ENCODE data around the gene FANK1. TPM values are rescaled to one million over a fixed set of nuclear protein-coding genes. Genes with fewer than 3 reads are reported as not detected.
A peak's percentile ranks its signal among the peaks of the same experiment; 100 is the strongest.
"Not testable (repeated sequence)": the region's sequence is repeated elsewhere in the genome, so short reads cannot be mapped to it uniquely, and the experiment has no call there.

The FANK1 gene
- polyA plus RNA-seq, 1 of the 3 experiments (the other 2 are of a cell fraction) = 12.3 TPM

DNA sequence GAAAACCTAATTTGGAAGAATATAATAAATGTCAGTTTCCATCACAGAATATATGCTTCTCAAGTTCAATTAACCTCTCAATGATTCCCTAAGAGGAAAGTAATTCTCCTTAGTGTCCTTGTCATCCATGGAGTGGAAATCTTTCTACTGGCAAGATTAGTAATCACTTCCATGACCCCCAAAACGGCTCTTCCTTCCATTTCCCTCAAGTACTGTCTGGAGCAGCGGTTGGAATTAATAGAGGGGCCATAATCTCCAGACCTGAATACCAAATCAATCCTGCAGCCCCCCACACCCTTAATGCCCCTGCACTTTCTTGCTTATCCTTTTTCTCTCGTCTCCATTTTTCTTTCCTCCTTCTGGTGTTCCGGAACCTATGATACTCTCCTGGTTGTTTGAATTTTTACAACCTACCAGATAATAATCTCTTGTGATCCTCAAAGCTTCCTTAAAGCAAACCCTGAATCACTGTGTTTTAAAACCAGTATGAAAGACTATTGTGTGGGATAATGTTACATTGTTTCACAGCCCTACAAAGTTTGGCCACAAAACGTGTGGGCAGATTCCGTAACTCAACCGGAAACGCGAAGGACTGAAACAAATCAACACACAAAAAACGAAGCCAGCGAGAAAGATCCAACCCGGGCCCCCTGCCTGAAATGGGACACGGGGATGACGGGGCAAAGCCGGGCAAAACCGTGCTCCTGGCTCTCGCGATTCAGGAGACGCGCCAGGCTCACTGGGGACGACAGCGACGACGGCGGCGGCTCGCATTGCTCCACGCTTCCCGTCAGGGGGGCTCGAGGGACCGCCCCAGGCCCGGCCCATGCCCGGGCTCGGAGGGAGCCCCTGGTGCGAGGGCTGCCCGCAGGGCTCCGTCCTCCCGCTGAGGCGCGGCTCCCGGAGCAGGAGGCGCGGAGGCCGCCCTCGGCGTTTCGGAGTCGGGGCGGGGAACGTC lies 955 bp upstream of the FANK1 start:
- H3K9me3 ChIP-seq; H3K36me3 ChIP-seq (replicated peaks in 1 of 2; ENCODE audit: control insufficient read depth in 1 of 2, insufficient read depth in 2 of 2, low read length in 1 of 2); H3K9me2 ChIP-seq; H3K27me3 ChIP-seq (ENCODE audit: insufficient read depth); H3F3A ChIP-seq (replicated peaks; ENCODE audit: insufficient read depth); CTCF ChIA-PET; H4K20me1 ChIP-seq (ENCODE audit: insufficient read depth); H3K4me1 ChIP-seq (ENCODE audit: control insufficient read depth in 1 of 2, insufficient read depth in 2 of 2, low read depth in 1 of 2, low read length in 1 of 2); POLR2A ChIA-PET: not testable (repeated sequence)
- H3K9ac ChIP-seq = peak overlapping the region; percentile 64
- H3K4me2 ChIP-seq = peak overlapping the region; percentile 57
- 25% methylated on average over 34 of the region's 50 CpGs for WGBS (ENCODE audit: low lambda C conversion rate)
- TF ChIP-seq, protein P1, sequence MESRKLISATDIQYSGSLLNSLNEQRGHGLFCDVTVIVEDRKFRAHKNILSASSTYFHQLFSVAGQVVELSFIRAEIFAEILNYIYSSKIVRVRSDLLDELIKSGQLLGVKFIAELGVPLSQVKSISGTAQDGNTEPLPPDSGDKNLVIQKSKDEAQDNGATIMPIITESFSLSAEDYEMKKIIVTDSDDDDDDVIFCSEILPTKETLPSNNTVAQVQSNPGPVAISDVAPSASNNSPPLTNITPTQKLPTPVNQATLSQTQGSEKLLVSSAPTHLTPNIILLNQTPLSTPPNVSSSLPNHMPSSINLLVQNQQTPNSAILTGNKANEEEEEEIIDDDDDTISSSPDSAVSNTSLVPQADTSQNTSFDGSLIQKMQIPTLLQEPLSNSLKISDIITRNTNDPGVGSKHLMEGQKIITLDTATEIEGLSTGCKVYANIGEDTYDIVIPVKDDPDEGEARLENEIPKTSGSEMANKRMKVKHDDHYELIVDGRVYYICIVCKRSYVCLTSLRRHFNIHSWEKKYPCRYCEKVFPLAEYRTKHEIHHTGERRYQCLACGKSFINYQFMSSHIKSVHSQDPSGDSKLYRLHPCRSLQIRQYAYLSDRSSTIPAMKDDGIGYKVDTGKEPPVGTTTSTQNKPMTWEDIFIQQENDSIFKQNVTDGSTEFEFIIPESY (IDR thresholded peaks at IDR 0.05; ENCODE audit: borderline replicate concordance, low read depth) = peak; percentile 69; the same call in 1 of the 2 replicates
- TF ChIP-seq CHD2 (IDR thresholded peaks at IDR 0.05; ENCODE audit: low read length, partially characterized antibody) (peak; percentile 93), MXI1 (IDR thresholded peaks at IDR 0.05; ENCODE audit: low read depth, low read length) (peak; percentile 65)
- peaks cover 63% of the 10 kb centered on the region for H3K79me2 ChIP-seq (ENCODE audit: insufficient read depth)
- peak overlapping the region; percentile 83 to 88 for H3K4me3 ChIP-seq (ENCODE audit: low read depth in 2 of 2, low read length in 1 of 2)
- peak overlapping the region; percentile 38; the same call in 1 of the 2 replicates for H2AFZ ChIP-seq (ENCODE audit: low read depth)
- H3K27ac ChIP-seq (ENCODE audit: low read depth in 2 of 2, low read length in 1 of 2) = peak overlapping the region; percentile 48 to 65
- peak; percentile 73 for DNase-seq

DNA sequence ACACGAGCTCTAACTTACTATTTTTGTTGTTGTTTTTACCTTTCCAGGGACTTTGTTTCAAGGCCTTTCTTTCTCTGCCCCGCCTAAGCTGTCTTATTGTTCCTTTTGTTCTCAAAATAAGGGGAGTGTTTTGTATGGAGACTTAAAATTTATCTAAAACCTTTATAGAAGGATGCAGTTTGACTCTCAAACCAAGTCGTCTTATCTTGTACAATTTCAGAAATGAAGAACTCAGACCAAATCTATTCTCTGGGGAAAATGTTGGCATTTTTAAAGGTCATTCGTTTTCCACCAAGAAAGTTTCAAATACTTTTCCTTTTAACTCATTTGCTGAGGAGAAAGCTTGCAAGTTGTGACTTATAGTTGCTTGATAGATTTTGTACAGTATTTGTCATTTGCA lies 953 bp downstream of the FANK1 start:
- Histone ChIP-seq H3K79me2 (ENCODE audit: insufficient read depth) (peaks cover 45% of the 10 kb centered on the region), H2AFZ (ENCODE audit: low read depth) (peak overlapping the region; percentile 95), H3K9ac (peak overlapping the region; percentile 64; the same call in 1 of the 2 replicates), H3K4me3 (ENCODE audit: low read depth in 2 of 2, low read length in 1 of 2) (peak overlapping the region; percentile 83 to 88; a peak in 3 of 4 replicates), H3K4me2 (peak overlapping the region; percentile 87), H3K27ac (ENCODE audit: low read depth in 2 of 2, low read length in 1 of 2) (peak overlapping the region in 1 of 2 experiments; percentile 15; a peak in 1 of 4 replicates)
- H3K27me3 ChIP-seq (ENCODE audit: insufficient read depth); CTCF ChIA-PET; H3F3A ChIP-seq (replicated peaks; ENCODE audit: insufficient read depth); H3K9me3 ChIP-seq; POLR2A ChIA-PET; H3K4me1 ChIP-seq (ENCODE audit: control insufficient read depth in 1 of 2, insufficient read depth in 2 of 2, low read depth in 1 of 2, low read length in 1 of 2); H4K20me1 ChIP-seq (ENCODE audit: insufficient read depth); H3K9me2 ChIP-seq; DNase-seq; H3K36me3 ChIP-seq (replicated peaks in 1 of 2; ENCODE audit: control insufficient read depth in 1 of 2, insufficient read depth in 2 of 2, low read length in 1 of 2): not testable (repeated sequence)
- 33% methylated on average over 4 of the region's 4 CpGs for WGBS (ENCODE audit: low lambda C conversion rate)

DNA sequence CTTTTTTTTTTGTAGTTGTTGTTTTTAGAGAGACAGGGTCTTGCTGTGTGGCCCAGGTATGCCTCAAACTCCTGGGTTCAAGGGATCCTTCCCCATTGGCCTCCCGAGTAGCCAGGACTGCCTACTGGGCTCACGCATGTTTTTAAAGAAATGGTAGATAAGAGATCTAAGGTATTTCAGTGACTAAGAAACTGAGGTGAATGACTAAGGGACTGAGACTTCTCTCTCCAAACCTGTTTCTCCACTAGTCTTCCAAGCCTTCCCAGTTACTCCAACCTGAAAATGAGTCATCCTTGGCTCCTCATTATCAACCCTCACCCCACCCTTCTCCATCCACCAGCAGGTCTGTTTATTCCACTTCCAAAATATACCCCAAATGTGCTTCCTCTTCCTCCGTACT lies 4.6 kb downstream of the FANK1 start:
- H3K9me2 ChIP-seq; CTCF ChIA-PET; H3K9ac ChIP-seq; DNase-seq; H3K27me3 ChIP-seq (ENCODE audit: insufficient read depth); H3K36me3 ChIP-seq (replicated peaks in 1 of 2; ENCODE audit: control insufficient read depth in 1 of 2, insufficient read depth in 2 of 2, low read length in 1 of 2); H4K20me1 ChIP-seq (ENCODE audit: insufficient read depth); H3K4me1 ChIP-seq (ENCODE audit: control insufficient read depth in 1 of 2, insufficient read depth in 2 of 2, low read depth in 1 of 2, low read length in 1 of 2); H3K9me3 ChIP-seq; H2AFZ ChIP-seq (ENCODE audit: low read depth); POLR2A ChIA-PET; H3F3A ChIP-seq (replicated peaks; ENCODE audit: insufficient read depth); H3K4me2 ChIP-seq; H3K27ac ChIP-seq (ENCODE audit: low read depth in 2 of 2, low read length in 1 of 2); H3K4me3 ChIP-seq (ENCODE audit: low read depth in 2 of 2, low read length in 1 of 2): not testable (repeated sequence)
- H3K79me2 ChIP-seq (ENCODE audit: insufficient read depth) = 0 out of 2 replicates have a peak, but pooled peaks cover 17% of the 10 kb centered on the region
- 45% methylated on average over 3 of the region's 3 CpGs for WGBS (ENCODE audit: low lambda C conversion rate)
- TF ChIP-seq FOSL2 (IDR thresholded peaks at IDR 0.05; ENCODE audit: borderline replicate concordance, low read depth) (peak; percentile 61), JUND (IDR thresholded peaks at IDR 0.05) (peak; percentile 23; the same call in 1 of the 2 replicates)

DNA sequence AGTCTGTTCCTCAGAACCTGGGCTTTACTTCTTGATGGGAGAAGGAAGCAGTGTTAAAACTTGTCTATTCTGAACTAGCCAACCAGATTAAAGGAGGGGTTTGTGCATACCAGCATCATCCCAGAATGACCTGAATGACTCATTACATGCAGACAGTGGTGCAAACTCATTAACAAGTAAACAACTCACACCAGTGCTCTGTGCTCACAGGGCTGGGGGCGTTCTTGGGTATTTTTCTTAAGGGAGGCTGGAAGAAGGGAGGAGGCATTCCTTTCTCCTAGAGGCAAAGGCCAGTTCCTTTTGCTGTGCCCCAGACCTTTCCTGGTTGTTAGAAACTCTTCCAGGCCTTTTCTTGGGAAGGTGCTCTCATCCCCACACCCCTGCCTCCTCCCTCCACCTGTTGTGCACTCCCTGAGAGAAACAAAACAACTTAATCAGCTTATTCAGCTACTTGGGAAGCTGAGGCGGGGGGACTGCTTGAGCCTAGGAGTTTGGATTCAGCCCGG lies 6.8 kb downstream of the FANK1 start:
- H3K27ac ChIP-seq (ENCODE audit: low read depth in 2 of 2, low read length in 1 of 2); POLR2A ChIA-PET; H4K20me1 ChIP-seq (ENCODE audit: insufficient read depth); DNase-seq; H3K79me2 ChIP-seq (ENCODE audit: insufficient read depth); H3K36me3 ChIP-seq (replicated peaks in 1 of 2; ENCODE audit: control insufficient read depth in 1 of 2, insufficient read depth in 2 of 2, low read length in 1 of 2); H2AFZ ChIP-seq (ENCODE audit: low read depth); H3K9me3 ChIP-seq; H3F3A ChIP-seq (replicated peaks; ENCODE audit: insufficient read depth); H3K4me3 ChIP-seq (ENCODE audit: low read depth in 2 of 2, low read length in 1 of 2); H3K9ac ChIP-seq; H3K4me1 ChIP-seq (ENCODE audit: control insufficient read depth in 1 of 2, insufficient read depth in 2 of 2, low read depth in 1 of 2, low read length in 1 of 2); H3K9me2 ChIP-seq; H3K4me2 ChIP-seq; CTCF ChIA-PET; H3K27me3 ChIP-seq (ENCODE audit: insufficient read depth): not testable (repeated sequence)
- WGBS (ENCODE audit: low lambda C conversion rate) = 80% methylated on average over 3 of the region's 3 CpGs

All from SK-N-SH (cell line).